ENCODE data around the gene KCNQ1.

Gene KCNQ1

DNA sequence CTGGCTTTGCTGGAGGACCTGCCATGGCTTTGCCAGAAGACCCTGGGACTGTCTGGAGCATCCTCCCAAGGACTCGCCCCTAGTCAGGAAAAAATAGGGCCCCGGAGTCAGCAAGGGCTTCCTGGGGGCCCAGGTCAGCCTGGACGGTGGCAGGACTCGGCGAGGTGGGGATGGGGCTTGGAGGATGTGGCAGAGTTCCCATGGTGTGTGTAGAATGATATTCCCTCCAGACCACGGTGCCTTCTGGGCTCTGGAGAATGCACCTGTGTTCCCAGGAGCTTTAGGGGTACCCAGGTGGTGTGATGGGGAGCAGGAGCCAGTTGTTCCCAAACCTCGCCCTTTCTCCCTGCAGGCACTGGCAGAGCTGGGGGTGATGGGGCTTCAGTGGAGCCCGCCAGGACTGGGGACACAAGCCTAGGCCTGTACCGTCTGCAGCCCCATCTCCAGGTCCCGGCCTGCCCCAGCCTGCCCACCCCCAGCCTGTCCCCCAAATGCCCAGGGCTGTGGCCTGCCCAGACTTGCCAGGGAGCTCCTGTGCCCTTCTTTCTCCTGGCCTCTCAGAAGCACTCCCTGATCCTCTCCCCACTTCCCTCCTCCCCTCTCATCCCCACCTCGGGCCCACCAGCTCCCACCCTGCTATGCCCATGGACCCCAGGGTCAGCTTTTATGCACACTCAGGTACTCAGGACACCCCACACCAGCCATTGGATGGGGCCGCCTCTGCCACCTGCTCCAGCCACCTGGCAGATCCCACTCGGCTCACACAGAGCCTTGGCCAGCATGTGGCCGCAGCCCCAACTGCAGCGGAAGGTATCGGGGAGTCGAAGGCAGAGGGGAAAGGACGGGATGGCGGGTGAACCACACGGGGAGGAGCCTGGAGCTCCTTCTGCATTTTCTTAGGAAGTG, 358.6 kb downstream of the KCNQ1 start (continued):
- TF ChIP-seq ZNF70 (CRISPR knock-in tag; IDR thresholded peaks at IDR 0.05) (no peak), ZFP30 (CRISPR knock-in tag; IDR thresholded peaks at IDR 0.05) (no peak), TOX (CRISPR knock-in tag; IDR thresholded peaks at IDR 0.05; ENCODE audit: borderline replicate concordance) (no peak)

DNA sequence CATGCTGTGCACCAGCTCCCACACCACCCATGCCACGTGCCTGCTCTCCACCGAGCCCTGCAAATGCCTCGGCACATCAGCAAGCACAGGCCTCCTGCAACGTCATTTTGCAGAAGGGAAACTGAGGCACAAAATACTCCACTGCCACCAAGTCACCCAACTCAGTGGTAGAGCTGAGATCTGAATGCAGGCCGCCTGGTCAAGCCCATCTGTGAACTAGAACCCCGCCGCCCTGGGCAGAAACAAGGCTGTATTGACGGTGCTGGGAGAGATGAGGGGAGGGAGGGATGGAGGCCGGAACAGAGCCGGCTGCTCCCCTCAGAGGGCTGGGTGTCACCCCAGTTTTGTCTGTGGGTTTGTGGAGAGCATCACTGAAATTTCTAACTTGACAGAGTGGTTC, 359.4 kb downstream of the KCNQ1 start:
- TF ChIP-seq CSDC2 (CRISPR knock-in tag; IDR thresholded peaks at IDR 0.05) (no peak), RARB (CRISPR knock-in tag; IDR thresholded peaks at IDR 0.05) (no peak), SNAI2 (CRISPR knock-in tag; IDR thresholded peaks at IDR 0.05) (no peak), ZNF8 (CRISPR knock-in tag; IDR thresholded peaks at IDR 0.05) (no peak), ISL1 (CRISPR knock-in tag; IDR thresholded peaks at IDR 0.05) (no peak), CSRNP3 (CRISPR knock-in tag; IDR thresholded peaks at IDR 0.05) (no peak), ZC3H10 (CRISPR knock-in tag; IDR thresholded peaks at IDR 0.05) (no peak), TCF4 (CRISPR knock-in tag; IDR thresholded peaks at IDR 0.05; ENCODE audit: borderline replicate concordance) (no peak), ZNF565 (CRISPR knock-in tag; conservative IDR thresholded peaks at IDR 0.05; ENCODE audit: low read depth) (no peak), ZFP30 (CRISPR knock-in tag; IDR thresholded peaks at IDR 0.05) (no peak), TOX (CRISPR knock-in tag; IDR thresholded peaks at IDR 0.05; ENCODE audit: borderline replicate concordance) (no peak)
- TF ChIP-seq, protein P1, sequence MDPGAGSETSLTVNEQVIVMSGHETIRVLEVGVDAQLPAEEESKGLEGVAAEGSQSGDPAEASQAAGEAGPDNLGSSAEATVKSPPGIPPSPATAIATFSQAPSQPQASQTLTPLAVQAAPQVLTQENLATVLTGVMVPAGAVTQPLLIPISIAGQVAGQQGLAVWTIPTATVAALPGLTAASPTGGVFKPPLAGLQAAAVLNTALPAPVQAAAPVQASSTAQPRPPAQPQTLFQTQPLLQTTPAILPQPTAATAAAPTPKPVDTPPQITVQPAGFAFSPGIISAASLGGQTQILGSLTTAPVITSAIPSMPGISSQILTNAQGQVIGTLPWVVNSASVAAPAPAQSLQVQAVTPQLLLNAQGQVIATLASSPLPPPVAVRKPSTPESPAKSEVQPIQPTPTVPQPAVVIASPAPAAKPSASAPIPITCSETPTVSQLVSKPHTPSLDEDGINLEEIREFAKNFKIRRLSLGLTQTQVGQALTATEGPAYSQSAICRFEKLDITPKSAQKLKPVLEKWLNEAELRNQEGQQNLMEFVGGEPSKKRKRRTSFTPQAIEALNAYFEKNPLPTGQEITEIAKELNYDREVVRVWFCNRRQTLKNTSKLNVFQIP (CRISPR knock-in tag; IDR thresholded peaks at IDR 0.05; ENCODE audit: borderline replicate concordance, low read depth), result no peak
- TF ChIP-seq, protein P2, sequence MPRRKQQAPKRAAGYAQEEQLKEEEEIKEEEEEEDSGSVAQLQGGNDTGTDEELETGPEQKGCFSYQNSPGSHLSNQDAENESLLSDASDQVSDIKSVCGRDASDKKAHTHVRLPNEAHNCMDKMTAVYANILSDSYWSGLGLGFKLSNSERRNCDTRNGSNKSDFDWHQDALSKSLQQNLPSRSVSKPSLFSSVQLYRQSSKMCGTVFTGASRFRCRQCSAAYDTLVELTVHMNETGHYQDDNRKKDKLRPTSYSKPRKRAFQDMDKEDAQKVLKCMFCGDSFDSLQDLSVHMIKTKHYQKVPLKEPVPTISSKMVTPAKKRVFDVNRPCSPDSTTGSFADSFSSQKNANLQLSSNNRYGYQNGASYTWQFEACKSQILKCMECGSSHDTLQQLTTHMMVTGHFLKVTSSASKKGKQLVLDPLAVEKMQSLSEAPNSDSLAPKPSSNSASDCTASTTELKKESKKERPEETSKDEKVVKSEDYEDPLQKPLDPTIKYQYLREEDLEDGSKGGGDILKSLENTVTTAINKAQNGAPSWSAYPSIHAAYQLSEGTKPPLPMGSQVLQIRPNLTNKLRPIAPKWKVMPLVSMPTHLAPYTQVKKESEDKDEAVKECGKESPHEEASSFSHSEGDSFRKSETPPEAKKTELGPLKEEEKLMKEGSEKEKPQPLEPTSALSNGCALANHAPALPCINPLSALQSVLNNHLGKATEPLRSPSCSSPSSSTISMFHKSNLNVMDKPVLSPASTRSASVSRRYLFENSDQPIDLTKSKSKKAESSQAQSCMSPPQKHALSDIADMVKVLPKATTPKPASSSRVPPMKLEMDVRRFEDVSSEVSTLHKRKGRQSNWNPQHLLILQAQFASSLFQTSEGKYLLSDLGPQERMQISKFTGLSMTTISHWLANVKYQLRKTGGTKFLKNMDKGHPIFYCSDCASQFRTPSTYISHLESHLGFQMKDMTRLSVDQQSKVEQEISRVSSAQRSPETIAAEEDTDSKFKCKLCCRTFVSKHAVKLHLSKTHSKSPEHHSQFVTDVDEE (CRISPR knock-in tag; IDR thresholded peaks at IDR 0.05), result no peak
- ATAC-seq, result no peak

- no peak for ATAC-seq
- TF ChIP-seq CSRNP3 (CRISPR knock-in tag; IDR thresholded peaks at IDR 0.05) (no peak), ARNTL (CRISPR knock-in tag; IDR thresholded peaks at IDR 0.05; ENCODE audit: borderline replicate concordance, low read depth) (no peak), ISL1 (CRISPR knock-in tag; IDR thresholded peaks at IDR 0.05) (no peak), CSDC2 (CRISPR knock-in tag; IDR thresholded peaks at IDR 0.05) (no peak), PATZ1 (CRISPR knock-in tag; IDR thresholded peaks at IDR 0.05; ENCODE audit: borderline replicate concordance) (no peak), TCF4 (CRISPR knock-in tag; IDR thresholded peaks at IDR 0.05; ENCODE audit: borderline replicate concordance) (no peak), ZNF565 (CRISPR knock-in tag; conservative IDR thresholded peaks at IDR 0.05; ENCODE audit: low read depth) (no peak), PPARA (CRISPR knock-in tag; IDR thresholded peaks at IDR 0.05; ENCODE audit: borderline replicate concordance) (no peak), SNAI2 (CRISPR knock-in tag; IDR thresholded peaks at IDR 0.05) (no peak), ZFP30 (CRISPR knock-in tag; IDR thresholded peaks at IDR 0.05) (no peak), ZNF8 (CRISPR knock-in tag; IDR thresholded peaks at IDR 0.05) (no peak), RARB (CRISPR knock-in tag; IDR thresholded peaks at IDR 0.05) (no peak), GLIS3 (CRISPR knock-in tag; IDR thresholded peaks at IDR 0.05) (no peak), ZC3H10 (CRISPR knock-in tag; IDR thresholded peaks at IDR 0.05) (no peak), TOX (CRISPR knock-in tag; IDR thresholded peaks at IDR 0.05; ENCODE audit: borderline replicate concordance) (no peak)
- TF ChIP-seq, protein P2 (CRISPR knock-in tag; IDR thresholded peaks at IDR 0.05), result no peak
- TF ChIP-seq, protein P1 (CRISPR knock-in tag; IDR thresholded peaks at IDR 0.05; ENCODE audit: borderline replicate concordance, low read depth), result no peak
Observed at GRCh38 chr11:2804701-2805387, 360.0 kb downstream of the KCNQ1 start.

All from SK-N-SH treated with all-trans-retinoic acid at 6 μM for 48 hours (cell line).